Neutrophil (primary cell): ENCODE results near the gene VSTM2L.

Experiments used
- H3K27ac ChIP-seq: fragments of 200-600 bp; sonication (generic); 2 replicates; pipeline ENCODE4 v1.5.1; 2016; ENCODE audit warnings: mild to moderate bottlenecking, moderate library complexity
- H3K27me3 ChIP-seq: fragments of 200-600 bp; sonication (generic); 2 replicates; pipeline ENCODE4 v1.6.0; 2016; ENCODE audit warnings: mild to moderate bottlenecking
- H3K36me3 ChIP-seq: fragments of 200-600 bp; sonication (generic); 2 replicates; pipeline ENCODE4 v1.5.1; 2017
- H3K4me1 ChIP-seq, 2 experiments: fragments of 200-600 bp in 1 of 2; sonication (generic) in 1 of 2; 1 replicate in 1 of 2; 2 replicates in 1 of 2; pipeline versions ENCODE4 v1.5.1 to v1.6.1; 2013 to 2016; ENCODE audit warnings: low read depth in 1 of 2, low read length in 1 of 2, mild to moderate bottlenecking in 1 of 2, moderate library complexity in 1 of 2; ENCODE audit not compliant: control insufficient read depth in 1 of 2, insufficient read depth in 1 of 2
- H3K4me3 ChIP-seq, 2 experiments: fragments of 200-600 bp in 1 of 2; sonication (generic) in 1 of 2; 1 replicate in 1 of 2; 2 replicates in 1 of 2; pipeline ENCODE4 v1.5.1; 2013 to 2016; ENCODE audit warnings: low read depth in 1 of 2, low read length in 1 of 2, mild to moderate bottlenecking in 1 of 2, moderate library complexity in 1 of 2
- H3K9me3 ChIP-seq: fragments of 200-600 bp; sonication (generic); 2 replicates; pipeline ENCODE4 v1.5.1; 2016
- CTCF ChIP-seq: fragments of 200-600 bp; sonication (generic); IDR thresholded peaks from 2 replicates; pipeline ENCODE4 v1.5.1; 2016; ENCODE audit warnings: antibody characterized with exemption

VSTM2L gene

DNA sequence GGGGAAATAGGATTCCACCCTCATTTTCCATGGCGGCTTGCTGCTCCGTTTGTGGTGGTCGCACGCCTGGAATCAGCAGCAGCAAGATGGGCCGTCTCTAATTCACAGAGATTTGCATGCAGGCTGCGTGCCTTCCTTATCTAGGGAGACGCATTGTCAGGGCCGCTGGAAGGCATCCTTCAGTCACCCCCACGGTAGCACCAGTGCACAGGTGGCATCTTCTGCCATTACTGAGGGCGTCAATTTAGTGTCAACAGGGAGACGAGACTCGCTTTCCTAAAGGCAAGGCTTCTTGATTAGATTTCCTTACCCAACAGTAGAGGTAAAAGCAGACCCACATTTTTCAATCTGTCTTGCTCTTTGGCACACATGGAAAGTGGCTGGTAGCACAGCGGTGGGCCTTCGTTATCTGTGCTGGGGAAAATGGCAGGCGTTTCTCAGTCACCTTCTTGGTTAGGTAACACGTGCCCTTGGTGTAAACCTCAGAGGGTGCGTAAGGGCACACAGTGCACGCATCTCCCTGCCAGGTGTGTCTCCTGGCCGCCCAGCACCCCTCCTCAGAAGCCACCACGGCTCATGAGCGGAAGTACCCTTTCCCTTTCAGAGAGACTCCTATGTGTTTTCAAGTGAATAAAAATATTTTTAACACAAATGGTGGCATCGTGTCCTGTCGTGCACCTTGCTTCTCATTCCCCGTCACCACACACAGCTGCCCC lies 27.3 kb upstream of the VSTM2L start:
- no peak overlapping the region for H3K27ac ChIP-seq
- no peaks in the 10 kb centered on the region for H3K27me3 ChIP-seq
- H3K36me3 ChIP-seq = peaks cover 42% of the 10 kb centered on the region
- no peaks in the 10 kb centered on the region for H3K4me1 ChIP-seq
- no peak for TF ChIP-seq CTCF
- no peak overlapping the region for H3K4me3 ChIP-seq
- H3K9me3 ChIP-seq = no peaks in the 10 kb centered on the region

DNA sequence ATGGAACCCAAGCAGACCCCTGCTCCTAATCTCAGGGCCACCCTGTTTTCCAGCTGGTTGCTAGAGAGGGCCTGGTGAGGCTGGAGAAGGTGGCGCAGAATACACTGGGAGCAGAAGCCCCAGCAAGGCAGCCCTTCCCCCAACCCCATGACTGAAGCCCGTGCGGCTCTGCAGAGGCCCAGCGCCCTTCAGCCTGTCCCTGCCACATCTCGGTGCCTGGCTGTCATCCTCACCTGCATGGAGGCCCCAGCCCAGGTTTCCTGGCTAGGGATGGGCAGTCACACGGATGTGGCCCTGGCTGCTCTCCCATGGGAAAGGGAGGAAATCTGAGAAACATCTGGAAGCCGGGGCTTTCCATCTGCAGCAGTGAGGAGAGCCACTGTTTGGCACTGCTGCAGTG lies 26.1 kb upstream of the VSTM2L start:
- no peaks in the 10 kb centered on the region for H3K4me1 ChIP-seq
- TF ChIP-seq CTCF = no peak
- no peaks in the 10 kb centered on the region for H3K9me3 ChIP-seq
- H3K27ac ChIP-seq = no peak overlapping the region
- peaks cover 30% of the 10 kb centered on the region for H3K36me3 ChIP-seq
- no peaks in the 10 kb centered on the region for H3K27me3 ChIP-seq
- no peak overlapping the region for H3K4me3 ChIP-seq

GRCh38 chr20:37877832-37878772 lies 24.8 kb upstream of the VSTM2L start:
- H3K27ac ChIP-seq = no peak overlapping the region
- TF ChIP-seq CTCF = no peak
- H3K9me3 ChIP-seq = no peaks in the 10 kb centered on the region
- no peaks in the 10 kb centered on the region for H3K4me1 ChIP-seq
- no peak overlapping the region for H3K4me3 ChIP-seq
- no peaks in the 10 kb centered on the region for H3K27me3 ChIP-seq
- H3K36me3 ChIP-seq = peaks cover 19% of the 10 kb centered on the region

DNA sequence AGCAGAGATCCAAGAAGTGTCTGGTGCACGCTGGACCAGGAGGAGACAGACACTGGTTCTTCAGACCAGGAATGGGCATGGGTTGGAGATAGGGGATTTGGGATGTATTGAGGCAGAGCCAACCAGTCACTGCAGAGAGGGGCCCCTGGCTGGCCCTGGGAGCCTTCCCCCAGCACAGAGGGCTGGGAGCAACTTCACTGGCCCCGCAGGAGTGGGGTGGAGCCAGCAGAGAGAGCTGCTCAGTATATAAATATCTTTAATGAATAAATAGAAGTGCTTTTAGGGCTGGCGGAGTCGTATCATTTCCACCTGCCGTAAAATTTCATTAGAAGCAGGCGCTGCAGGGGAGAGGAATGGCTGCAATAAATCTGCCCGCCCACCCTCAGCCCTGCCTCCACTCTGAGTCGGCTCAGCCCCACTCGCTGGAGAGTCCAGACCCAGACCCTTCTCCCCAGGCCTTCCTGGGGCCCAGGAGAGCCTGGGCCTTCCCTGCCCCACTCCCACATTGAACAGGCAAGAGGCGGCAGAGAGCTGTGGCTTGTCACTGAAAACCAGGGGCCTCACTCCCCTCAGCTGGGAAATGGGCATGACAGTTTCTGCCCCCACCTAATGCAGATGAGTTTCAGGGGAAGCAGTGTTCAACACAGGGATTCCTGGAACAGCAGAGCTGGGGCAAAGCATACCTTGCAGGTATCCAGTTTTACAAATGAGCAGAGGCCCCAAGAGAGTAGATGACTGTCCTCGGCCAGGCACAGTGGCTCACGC lies 23.9 kb upstream of the VSTM2L start:
- H3K4me3 ChIP-seq = no peak overlapping the region
- H3K27me3 ChIP-seq = no peaks in the 10 kb centered on the region
- H3K9me3 ChIP-seq = no peaks in the 10 kb centered on the region
- peaks cover 10% of the 10 kb centered on the region for H3K36me3 ChIP-seq
- no peaks in the 10 kb centered on the region for H3K4me1 ChIP-seq
- no peak for TF ChIP-seq CTCF
- no peak overlapping the region for H3K27ac ChIP-seq

GRCh38 chr20:37879843-37880242 lies 23.1 kb upstream of the VSTM2L start:
- Histone ChIP-seq H3K27me3 (no peaks in the 10 kb centered on the region), H3K27ac (no peak overlapping the region), H3K4me1 (no peaks in the 10 kb centered on the region), H3K9me3 (no peaks in the 10 kb centered on the region), H3K4me3 (no peak overlapping the region), H3K36me3 (peaks cover 1% of the 10 kb centered on the region)
- no peak for TF ChIP-seq CTCF
